Keratinocyte (primary cell): ENCODE results near the gene FDX1. TPM values are rescaled to one million over a fixed set of nuclear protein-coding genes. Genes with fewer than 3 reads are reported as not detected.

Experiments used
- DNase-seq: peaks from one replicate; pipeline ENCODE4 v3.0.0-alpha.2; 2011; ENCODE audit warnings: low read depth, missing footprints, low spot score
- FAIRE-seq: peaks from 2 replicates; lab custom pipeline; 2011; peaks lifted over from hg19 to GRCh38; lab: Jason Lieb, UNC
- H2AFZ ChIP-seq: 2 replicates; pipeline ENCODE4 v1.6.0; 2012; ENCODE audit warnings: low read length, control low read depth, inconsistent platforms; ENCODE audit not compliant: control insufficient read depth
- H3K27ac ChIP-seq: 2 replicates; pipeline ENCODE4 v1.5.1; 2011; ENCODE audit warnings: low read length; ENCODE audit not compliant: control insufficient read depth, insufficient read depth
- H3K27me3 ChIP-seq: 3 replicates; pipeline ENCODE4 v1.6.0; 2011; ENCODE audit warnings: low read length; ENCODE audit not compliant: control insufficient read depth, insufficient read depth; ENCODE audit errors: extremely low read depth
- H3K36me3 ChIP-seq, 2 experiments: 2 replicates in 1 of 2; 3 replicates in 1 of 2; pipeline ENCODE4 v1.5.1; 2011; ENCODE audit warnings: low read length in 2 of 2, mild to moderate bottlenecking in 1 of 2; ENCODE audit not compliant: control insufficient read depth in 2 of 2, insufficient read depth in 2 of 2; ENCODE audit errors: extremely low read depth in 1 of 2
- H3K4me1 ChIP-seq: 3 replicates; pipeline ENCODE4 v1.5.1; 2011; ENCODE audit warnings: low read length; ENCODE audit not compliant: control insufficient read depth, insufficient read depth; ENCODE audit errors: extremely low read depth
- H3K4me2 ChIP-seq: 3 replicates; pipeline ENCODE4 v1.6.0; 2011; ENCODE audit warnings: low read depth, low read length; ENCODE audit not compliant: control insufficient read depth, insufficient read depth; ENCODE audit errors: extremely low read depth
- H3K4me3 ChIP-seq, 3 experiments: fragments of 200-600 bp in 1 of 3; sonication (generic) in 1 of 3; 2 replicates in 2 of 3; 3 replicates in 1 of 3; pipeline ENCODE4 v1.5.1; 2011 to 2016; ENCODE audit warnings: low read length in 3 of 3, mild to moderate bottlenecking in 3 of 3, control low read depth in 2 of 3, inconsistent platforms in 1 of 3, low read depth in 1 of 3, mixed read lengths in 1 of 3, mixed run types in 1 of 3, moderate library complexity in 1 of 3; ENCODE audit not compliant: control insufficient read depth in 2 of 3, insufficient read depth in 2 of 3; ENCODE audit errors: extremely low read depth in 1 of 3
- H3K79me2 ChIP-seq: 2 replicates; pipeline ENCODE4 v1.6.0; 2012; ENCODE audit warnings: low read length; ENCODE audit not compliant: control insufficient read depth, insufficient read depth
- H3K9ac ChIP-seq: 3 replicates; pipeline ENCODE4 v1.6.0; 2011; ENCODE audit warnings: low read length; ENCODE audit not compliant: control insufficient read depth, insufficient read depth; ENCODE audit errors: extremely low read depth
- H3K9me1 ChIP-seq: 3 replicates; pipeline ENCODE4 v1.6.0; 2011; ENCODE audit warnings: low read length; ENCODE audit not compliant: control insufficient read depth, insufficient read depth; ENCODE audit errors: extremely low read depth
- H3K9me3 ChIP-seq: 2 replicates; pipeline ENCODE4 v1.5.1; 2012; ENCODE audit warnings: low read depth, low read length; ENCODE audit not compliant: control insufficient read depth
- H4K20me1 ChIP-seq: 3 replicates; pipeline ENCODE4 v1.6.0; 2011; ENCODE audit warnings: low read length; ENCODE audit not compliant: control insufficient read depth, insufficient read depth; ENCODE audit errors: extremely low read depth
- CTCF ChIP-seq, 3 experiments: IDR thresholded peaks in 1 of 3; conservative IDR thresholded peaks in 1 of 3; optimal IDR thresholded peaks in 1 of 3; 2 replicates in 2 of 3; 3 replicates in 1 of 3; pipeline versions ENCODE3 to v1.5.1; 2011; ENCODE audit warnings: low read length in 3 of 3, mild to moderate bottlenecking in 3 of 3, moderate library complexity in 2 of 3, control low read depth in 1 of 3, inconsistent platforms in 1 of 3; ENCODE audit not compliant: insufficient read depth in 2 of 3; ENCODE audit errors: extremely low read depth in 1 of 3
- EZH2 ChIP-seq: IDR thresholded peaks from one replicate; pipeline ENCODE4 v1.6.1; 2012; ENCODE audit warnings: inconsistent platforms, mild to moderate bottlenecking, low read length, moderate library complexity
- dilution Hi-C: fragments of 300-500 bp; cut with MboI; formaldehyde crosslinking; loops from one replicate; pipeline ENCODE4 v1.7.0; 2020; ENCODE audit warnings: low sequenced_read_pairs; ENCODE audit not compliant: extremely low pct_ligation_motif_present
- polyA plus RNA-seq, 5 experiments: library from polyadenylated mRNA; depleted of rRNA in 3 of 5; stranded (reverse) in 3 of 5; stranded (forward) in 1 of 5; unstranded in 1 of 5; fragments of >200 nt; gene quantifications; 1 replicate in 1 of 5; 2 replicates in 3 of 5; 3 replicates in 1 of 5; pipeline versions ENCODE4 v1.2.1 to v1.2.3, GENCODE V29; 2011 to 2012; ENCODE audit warnings: missing spikeins in 2 of 5, low read depth in 1 of 5, low replicate concordance in 1 of 5

FDX1 gene
- polyA plus RNA-seq, 1 donor (not counting 4 experiments of a cell fraction or from before 2014, with no cell fraction given): 9.1 TPM

- H4K20me1 ChIP-seq: no peaks in the 10 kb centered on the region
- TF ChIP-seq EZH2 (no peak), CTCF (optimal IDR thresholded peaks at IDR 0.05 in 1 of 3, IDR thresholded peaks at IDR 0.05 in 1 of 3, conservative IDR thresholded peaks at IDR 0.05 in 1 of 3; ENCODE audit: extremely low read depth in 1 of 3, insufficient read depth in 2 of 3, low read length in 3 of 3) (no peak)
- no peak overlapping the region for H3K4me2 ChIP-seq
- H3K9me3 ChIP-seq: no peaks in the 10 kb centered on the region
- peaks cover 3% of the 10 kb centered on the region for H3K4me1 ChIP-seq
- H2AFZ ChIP-seq: no peak overlapping the region
- H3K27ac ChIP-seq: no peak overlapping the region
- no peak overlapping the region for H3K9ac ChIP-seq
- H3K27me3 ChIP-seq: no peaks in the 10 kb centered on the region
- no peaks in the 10 kb centered on the region for H3K36me3 ChIP-seq
- H3K79me2 ChIP-seq: no peaks in the 10 kb centered on the region
- FAIRE-seq (no peak), DNase-seq (no peak)
- dilution Hi-C loops: no loop called here
- no peaks in the 10 kb centered on the region for H3K9me1 ChIP-seq
- no peak overlapping the region for H3K4me3 ChIP-seq
These were observed 51.8 kb downstream of the FDX1 start for GRCh38 chr11:110481523-110481922.

- H3K27me3 ChIP-seq: no peaks in the 10 kb centered on the region
- TF ChIP-seq EZH2 (no peak), CTCF (optimal IDR thresholded peaks at IDR 0.05 in 1 of 3, IDR thresholded peaks at IDR 0.05 in 1 of 3, conservative IDR thresholded peaks at IDR 0.05 in 1 of 3; ENCODE audit: extremely low read depth in 1 of 3, insufficient read depth in 2 of 3, low read length in 3 of 3) (no peak)
- H3K9ac ChIP-seq: no peak overlapping the region
- no peaks in the 10 kb centered on the region for H3K9me1 ChIP-seq
- dilution Hi-C loops: no loop called here
- H4K20me1 ChIP-seq: no peaks in the 10 kb centered on the region
- no peaks in the 10 kb centered on the region for H3K9me3 ChIP-seq
- peaks cover 5% of the 10 kb centered on the region for H3K4me1 ChIP-seq
- no peaks in the 10 kb centered on the region for H3K79me2 ChIP-seq
- no peaks in the 10 kb centered on the region for H3K36me3 ChIP-seq
- H3K27ac ChIP-seq: no peak overlapping the region
- no peak for DNase-seq
- no peak overlapping the region for H2AFZ ChIP-seq
- H3K4me3 ChIP-seq: no peak overlapping the region
- no peak for FAIRE-seq
- no peak overlapping the region for H3K4me2 ChIP-seq
These were observed 56.4 kb downstream of the FDX1 start for GRCh38 chr11:110486156-110486555.
